NB4 (cell line): ENCODE data around the gene NPAS3.

Experiments used
- CTCF ChIP-seq: IDR thresholded peaks from one replicate; pipeline ENCODE4 v1.5.1; 2012; ENCODE audit warnings: low read depth, low read length
- MAX ChIP-seq: IDR thresholded peaks from 2 replicates; pipeline ENCODE4 v1.6.1; 2011; ENCODE audit warnings: low read depth, low read length
- MYC ChIP-seq: IDR thresholded peaks from 2 replicates; pipeline ENCODE4 v1.6.1; 2011; ENCODE audit warnings: low read depth, low read length
- POLR2A ChIP-seq: IDR thresholded peaks from 2 replicates; pipeline ENCODE4 v1.6.1; 2011; ENCODE audit warnings: mild to moderate bottlenecking; ENCODE audit not compliant: insufficient read length; ENCODE audit errors: extremely low read depth

DNA sequence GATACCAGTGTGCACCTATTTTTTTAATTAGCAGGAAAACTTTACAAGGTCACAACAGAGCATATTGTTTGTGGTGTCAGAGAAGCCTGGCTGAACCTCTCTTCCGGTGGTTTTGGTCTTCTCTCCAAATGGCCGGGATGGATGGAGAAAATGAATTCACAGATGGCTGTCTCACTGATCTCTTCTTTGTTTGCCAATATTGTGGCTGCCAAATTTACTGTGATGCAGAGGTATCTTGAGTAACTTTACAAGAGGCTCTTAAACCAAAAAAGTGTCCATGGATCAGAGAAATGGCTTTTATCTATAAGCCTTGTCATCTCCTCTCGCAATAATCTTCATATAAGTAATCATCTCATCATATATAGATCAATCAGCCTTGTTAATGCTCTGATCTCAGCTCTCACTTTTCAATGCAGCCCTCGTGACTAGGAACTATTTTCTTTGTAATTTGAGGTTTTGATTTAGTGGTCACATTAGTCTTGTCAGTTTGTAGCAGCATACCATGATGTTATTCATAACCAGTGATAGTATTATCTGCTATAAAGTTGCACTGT is 704.1 kb downstream of the NPAS3 start:
- TF ChIP-seq MYC (no peak), POLR2A (no peak), CTCF (no peak), MAX (no peak)
